Non-pigmented ciliary epithelial cell (primary cell): ENCODE results near the gene NNT.
"Not testable (repeated sequence)": the region's sequence is repeated elsewhere in the genome, so short reads cannot be mapped to it uniquely, and the experiment has no call there.

Source experiments
- DNase-seq: peaks from one replicate; pipeline ENCODE4 v3.0.0-alpha.2; 2010; ENCODE audit warnings: low read depth

Gene NNT

GRCh38 chr5:43631182-43631910, 28.4 kb downstream of the NNT start:
- DNase-seq = peak; percentile 63

DNA sequence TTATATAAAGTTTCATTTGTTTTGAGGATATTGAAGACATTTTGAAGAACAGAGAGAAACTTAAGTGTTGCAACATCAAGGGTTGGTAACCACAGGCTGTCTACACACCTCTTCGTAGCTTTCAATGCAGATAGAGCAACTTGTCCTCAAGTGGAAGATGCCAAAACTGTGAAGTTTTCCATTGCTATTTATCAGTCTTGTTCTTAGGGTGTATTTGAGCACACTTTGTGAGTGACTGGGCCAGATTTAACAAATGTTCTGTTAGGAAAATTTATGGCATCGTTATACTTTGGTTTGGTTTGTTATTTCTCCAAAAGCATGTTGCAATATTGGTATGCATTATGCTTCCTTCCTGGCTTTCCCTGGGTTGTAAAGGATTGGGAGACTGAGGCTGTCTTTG, 31.6 kb downstream of the NNT start:
- no peak for DNase-seq

DNA sequence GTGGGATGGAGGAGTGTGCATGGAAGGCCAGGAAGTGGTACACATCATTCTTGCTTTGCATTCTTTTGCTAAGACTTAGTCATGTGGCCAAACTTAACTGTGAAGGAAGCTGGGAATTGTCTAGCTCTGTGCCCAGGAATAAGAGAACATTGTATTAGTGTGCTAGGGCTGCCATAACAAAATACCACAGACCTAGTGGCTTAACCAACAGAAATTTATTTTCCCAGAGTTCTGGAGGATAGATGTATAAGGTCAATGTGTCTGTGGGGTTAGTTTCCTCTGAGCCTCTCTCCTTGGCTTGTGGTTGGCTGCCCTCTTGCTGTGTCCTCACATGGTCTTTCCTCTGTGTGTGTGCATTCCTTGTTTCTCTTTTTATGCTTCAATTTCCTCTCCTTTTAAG, 32.4 kb downstream of the NNT start:
- no peak for DNase-seq

DNA sequence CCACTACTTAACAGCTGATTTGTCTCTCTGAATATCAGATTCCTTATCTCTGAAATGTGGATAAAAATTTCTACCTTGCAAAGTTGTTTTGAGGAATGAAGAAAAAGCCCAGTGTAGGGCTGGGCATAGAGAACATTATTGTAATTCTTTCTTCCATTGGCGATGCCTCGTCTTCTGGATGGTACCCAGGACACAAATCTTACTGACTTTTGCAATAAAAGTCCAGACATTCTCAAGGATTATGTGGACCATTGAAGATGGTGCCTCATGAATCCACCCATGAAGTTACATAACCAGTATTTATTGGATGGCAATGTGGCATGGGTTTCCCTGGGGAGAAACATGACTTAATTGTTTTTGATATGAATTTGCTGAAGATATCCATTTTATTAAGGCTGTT, 33.1 kb downstream of the NNT start:
- no peak for DNase-seq

DNA sequence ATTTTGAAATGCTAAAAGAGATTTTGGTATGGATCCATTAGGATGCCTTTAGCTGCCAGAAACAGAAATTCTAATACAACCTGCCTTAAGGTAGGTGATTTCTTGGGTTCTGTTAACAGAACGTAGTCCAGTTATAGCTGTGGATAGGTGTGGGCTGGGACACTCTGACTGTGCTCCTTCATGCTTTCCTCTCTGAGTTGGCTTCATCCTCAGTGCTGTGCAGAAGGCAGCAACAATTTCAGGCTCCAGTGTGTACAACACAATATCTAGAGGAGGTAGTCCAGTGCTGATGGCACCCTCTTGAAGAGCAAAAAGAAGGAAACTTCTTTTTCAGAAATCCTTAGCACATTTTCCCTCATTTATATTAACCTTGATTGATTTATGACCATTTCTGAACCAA, 34.4 kb downstream of the NNT start:
- no peak for DNase-seq

GRCh38 chr5:43638107-43638506, 35.1 kb downstream of the NNT start:
- no peak for DNase-seq

GRCh38 chr5:43638546-43638945, 35.6 kb downstream of the NNT start:
- DNase-seq = no peak

- no peak for DNase-seq
Observed at GRCh38 chr5:43639566-43639965, 36.6 kb downstream of the NNT start.

DNA sequence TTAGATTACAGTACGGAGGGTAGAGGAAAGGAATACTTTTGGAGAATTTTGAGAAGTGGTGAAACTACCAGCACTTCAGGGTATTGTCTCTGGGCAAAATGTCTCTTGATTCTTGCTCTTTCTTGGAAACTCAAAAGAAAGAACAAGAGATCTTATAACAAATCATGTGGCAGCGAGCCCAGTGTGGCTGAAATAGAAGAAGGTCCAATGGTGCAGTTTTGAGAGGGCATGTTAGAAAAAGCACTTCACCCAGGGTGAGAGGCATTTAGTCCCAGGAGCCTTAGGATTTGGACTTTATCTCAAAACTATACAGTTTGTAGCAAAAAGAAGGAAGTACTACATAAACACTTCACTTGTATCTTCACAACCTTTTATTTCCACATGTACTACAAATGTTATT, 39.4 kb downstream of the NNT start:
- DNase-seq = no peak

- no peak for DNase-seq
Observed at GRCh38 chr5:43643327-43643726, 40.3 kb downstream of the NNT start.

DNA sequence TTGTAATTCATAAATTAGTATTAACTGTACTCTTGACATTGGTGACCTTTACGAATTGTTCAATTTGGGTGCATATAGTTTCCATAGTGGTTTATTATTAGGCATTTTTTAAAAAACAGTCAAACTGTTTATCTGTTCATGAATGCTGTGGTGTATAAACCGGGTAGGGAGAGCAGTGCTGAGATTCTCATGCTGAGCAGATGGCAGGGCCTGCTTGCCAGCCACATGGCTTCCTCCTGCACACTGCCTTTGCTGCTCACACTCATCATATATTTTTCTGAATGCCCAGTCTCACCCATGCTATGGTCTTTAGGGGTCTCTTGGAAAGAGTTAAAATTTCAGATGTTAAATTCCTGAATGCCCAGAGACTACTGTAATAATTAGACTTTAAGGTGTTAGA, 40.8 kb downstream of the NNT start:
- DNase-seq = no peak

DNA sequence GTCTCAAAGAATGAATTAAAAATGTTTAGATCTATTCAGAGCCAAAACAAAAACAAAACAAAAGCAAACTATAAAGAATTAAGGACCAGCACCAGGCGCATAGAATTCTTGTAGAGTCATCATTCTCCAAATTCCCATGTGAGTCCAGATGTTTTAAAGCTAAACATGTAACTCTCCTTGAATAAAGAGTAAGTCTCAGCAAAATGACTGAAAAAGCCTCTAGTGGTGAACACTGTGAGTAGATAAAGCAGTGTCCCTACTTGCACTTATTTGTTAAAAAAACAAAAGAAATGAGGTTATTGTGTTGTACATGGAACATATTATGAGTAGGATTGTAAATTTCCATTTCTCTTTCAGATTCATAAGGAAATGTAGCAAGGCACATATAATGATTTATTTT, 44.0 kb downstream of the NNT start:
- no peak for DNase-seq

DNA sequence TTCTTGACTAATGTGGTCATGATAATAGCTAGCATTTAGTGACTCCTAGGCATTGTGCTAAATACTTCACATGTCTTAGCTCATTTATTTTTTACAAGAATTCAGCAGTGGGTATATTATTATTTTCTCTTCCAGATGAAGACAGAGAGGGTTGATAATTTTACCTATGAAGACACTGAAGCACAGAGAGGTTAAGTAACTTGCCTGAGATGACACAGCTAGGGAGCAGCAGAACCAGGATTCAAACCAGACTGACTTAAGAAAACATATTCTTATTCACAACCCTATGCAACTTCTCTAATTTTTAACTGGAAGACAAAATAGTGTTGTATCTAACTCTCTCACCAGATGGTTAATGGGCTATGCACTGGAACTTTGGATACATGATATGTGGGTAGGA, 44.8 kb downstream of the NNT start:
- no peak for DNase-seq

GRCh38 chr5:43648499-43649124, 45.6 kb downstream of the NNT start:
- no peak for DNase-seq

DNA sequence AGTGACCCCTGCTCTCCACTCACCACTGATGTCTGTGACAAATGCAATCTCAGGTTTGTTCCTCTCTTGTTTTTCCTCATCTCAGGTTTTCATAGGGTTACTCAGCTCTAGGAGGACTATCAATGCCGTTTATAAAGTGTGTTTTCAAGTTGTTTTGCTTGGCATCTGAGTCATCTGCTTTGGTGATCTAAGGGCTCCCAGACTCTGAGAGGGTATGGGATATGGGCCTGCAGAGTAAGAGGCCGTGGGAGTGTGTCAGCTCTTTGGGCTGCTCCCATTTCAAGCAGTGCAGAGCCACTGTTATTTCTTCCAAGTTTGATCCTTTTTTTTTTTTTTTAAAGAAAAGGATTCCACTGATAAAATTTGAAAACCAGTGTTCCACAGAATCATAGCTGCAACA, 46.3 kb downstream of the NNT start:
- peak; percentile 45 for DNase-seq

GRCh38 chr5:43652537-43653302, 49.7 kb downstream of the NNT start:
- no peak for DNase-seq

GRCh38 chr5:43658509-43658908, 55.5 kb downstream of the NNT start:
- peak; percentile 70 for DNase-seq

- DNase-seq = no peak
Observed at GRCh38 chr5:43659075-43659474, 56.1 kb downstream of the NNT start.

DNA sequence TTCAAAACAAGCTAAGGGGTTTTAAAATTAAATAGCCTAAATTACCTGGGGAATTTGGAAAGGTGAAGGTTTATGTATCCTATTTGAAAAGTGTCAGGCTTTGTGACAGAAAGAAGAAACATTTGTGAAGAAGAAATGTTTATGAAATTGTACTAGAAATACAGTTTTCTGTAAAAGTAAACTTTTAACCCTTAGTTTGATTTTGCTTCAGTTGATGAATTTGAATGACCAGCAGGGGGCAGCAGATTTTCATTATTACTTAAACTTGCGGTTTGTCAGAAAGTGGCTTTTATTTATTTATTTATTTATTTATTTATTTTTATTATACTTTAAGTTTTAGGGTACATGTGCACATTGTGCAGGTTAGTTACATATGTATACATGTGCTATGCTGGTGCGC, 58.1 kb downstream of the NNT start:
- no peak for DNase-seq

DNA sequence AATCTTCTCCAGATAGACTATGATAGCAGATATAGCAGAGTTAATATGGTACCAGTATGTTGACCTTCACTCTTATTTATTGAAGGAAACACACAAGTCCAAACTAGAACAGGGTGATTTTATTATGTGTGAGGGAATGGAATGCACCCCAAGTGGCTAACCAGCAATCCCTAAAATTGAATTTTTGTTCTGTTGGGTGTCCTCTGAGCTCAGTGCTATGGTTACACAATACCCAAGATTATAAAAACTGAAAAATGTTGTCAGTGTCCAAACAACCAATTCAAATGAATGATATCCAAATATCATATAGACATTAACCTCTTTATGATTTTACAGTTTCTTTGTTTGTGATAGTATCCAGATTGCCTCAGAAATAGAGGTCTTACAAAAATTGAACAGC, 60.9 kb downstream of the NNT start:
- no peak for DNase-seq

GRCh38 chr5:43664501-43665040, 61.6 kb downstream of the NNT start:
- DNase-seq = no peak

DNA sequence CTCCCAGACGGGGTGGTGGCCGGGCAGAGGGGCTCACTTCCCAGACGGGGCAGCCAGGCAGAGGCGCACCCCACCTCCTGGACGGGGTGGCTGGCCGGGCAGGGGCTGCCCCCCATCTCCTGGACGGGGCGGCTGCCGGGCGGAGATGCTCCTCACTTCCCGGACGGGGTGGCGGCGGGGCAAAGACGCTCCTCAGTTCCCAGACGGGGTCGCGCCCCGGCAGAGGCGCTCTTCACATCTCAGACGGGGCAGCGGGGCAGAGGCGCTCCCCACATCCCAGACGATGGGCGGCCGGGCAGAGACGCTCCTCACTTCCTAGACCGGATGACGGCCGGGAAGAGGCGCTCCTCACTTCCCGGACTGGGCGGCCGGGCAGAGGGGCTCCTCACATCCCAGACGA, 62.8 kb downstream of the NNT start:
- not testable (repeated sequence) for DNase-seq

GRCh38 chr5:43666728-43667127, 63.7 kb downstream of the NNT start:
- DNase-seq = not testable (repeated sequence)
